ENCODE data around the gene SETD1B.
A peak's percentile ranks its signal among the peaks of the same experiment; 100 is the strongest.

The SETD1B gene

DNA sequence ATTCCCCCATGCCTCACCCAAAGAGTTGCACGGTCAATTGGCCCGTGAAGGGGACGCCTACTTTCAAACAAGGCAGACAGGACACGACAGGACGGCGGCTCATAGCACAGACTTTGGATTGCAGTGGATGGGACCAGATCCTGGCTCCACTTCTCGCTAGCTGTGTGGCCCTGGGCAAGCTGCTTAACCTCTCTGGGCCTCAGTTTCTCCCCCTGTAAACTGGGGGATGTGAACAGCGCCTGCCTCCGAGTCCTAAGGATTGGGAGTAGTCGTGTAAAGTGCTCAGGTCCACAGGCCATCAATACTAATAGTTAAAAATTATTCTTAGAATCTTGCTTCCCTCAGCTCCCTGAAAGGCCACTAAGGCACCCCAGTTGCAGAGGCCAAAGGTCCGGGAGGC lies 23.4 kb upstream of the SETD1B start:
- Histone ChIP-seq H3K4me3 (ENCODE audit: low read depth, low read length) (no peak overlapping the region), H2AFZ (ENCODE audit: low read length, unreplicated experiment) (no peak overlapping the region), H3K79me2 (ENCODE audit: control insufficient read depth, insufficient read depth, low read length, unreplicated experiment) (no peaks in the 10 kb centered on the region), H3K36me3 (ENCODE audit: insufficient read depth, low read length) (no peaks in the 10 kb centered on the region), H3K4me1 (ENCODE audit: control insufficient read depth, insufficient read depth, low read length, unreplicated experiment) (peaks cover 30% of the 10 kb centered on the region), H3K27ac (ENCODE audit: low read depth, low read length) (no peak overlapping the region), H3K27me3 (ENCODE audit: insufficient read depth, low read length) (no peaks in the 10 kb centered on the region)

DNA sequence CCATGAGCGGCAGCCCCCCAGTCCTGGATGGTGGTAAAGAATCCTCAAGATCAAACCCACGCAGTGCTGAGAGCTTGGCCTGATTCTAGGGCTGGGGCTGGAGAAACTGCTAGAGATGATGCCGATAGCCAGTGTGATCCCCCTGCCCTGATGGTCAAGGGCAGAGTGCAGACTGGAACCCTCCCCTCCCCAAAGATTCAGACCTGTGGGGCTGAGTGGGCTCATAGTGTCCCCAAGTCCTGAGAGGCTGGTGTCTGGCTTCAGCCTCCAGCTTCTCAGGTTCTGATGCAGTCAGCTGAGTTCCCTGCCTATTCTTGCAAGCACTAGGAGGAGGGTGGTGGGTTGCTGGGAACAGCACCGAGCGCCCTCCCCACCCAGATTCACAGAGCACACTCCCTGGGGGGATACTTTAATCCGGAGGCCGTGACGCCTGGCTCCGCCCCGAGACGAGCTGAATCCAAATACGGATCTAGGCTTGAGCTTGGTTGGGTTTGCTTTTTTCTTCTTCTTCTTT lies 22.3 kb upstream of the SETD1B start:
- Histone ChIP-seq H3K4me3 (ENCODE audit: low read depth, low read length) (no peak overlapping the region; the same call in 1 of the 2 replicates), H3K27ac (ENCODE audit: low read depth, low read length) (peak overlapping the region; percentile 56; the same call in 1 of the 2 replicates), H3K4me1 (ENCODE audit: control insufficient read depth, insufficient read depth, low read length, unreplicated experiment) (peaks cover 34% of the 10 kb centered on the region), H2AFZ (ENCODE audit: low read length, unreplicated experiment) (no peak overlapping the region), H3K27me3 (ENCODE audit: insufficient read depth, low read length) (no peaks in the 10 kb centered on the region), H3K36me3 (ENCODE audit: insufficient read depth, low read length) (no peaks in the 10 kb centered on the region), H3K79me2 (ENCODE audit: control insufficient read depth, insufficient read depth, low read length, unreplicated experiment) (no peaks in the 10 kb centered on the region)

DNA sequence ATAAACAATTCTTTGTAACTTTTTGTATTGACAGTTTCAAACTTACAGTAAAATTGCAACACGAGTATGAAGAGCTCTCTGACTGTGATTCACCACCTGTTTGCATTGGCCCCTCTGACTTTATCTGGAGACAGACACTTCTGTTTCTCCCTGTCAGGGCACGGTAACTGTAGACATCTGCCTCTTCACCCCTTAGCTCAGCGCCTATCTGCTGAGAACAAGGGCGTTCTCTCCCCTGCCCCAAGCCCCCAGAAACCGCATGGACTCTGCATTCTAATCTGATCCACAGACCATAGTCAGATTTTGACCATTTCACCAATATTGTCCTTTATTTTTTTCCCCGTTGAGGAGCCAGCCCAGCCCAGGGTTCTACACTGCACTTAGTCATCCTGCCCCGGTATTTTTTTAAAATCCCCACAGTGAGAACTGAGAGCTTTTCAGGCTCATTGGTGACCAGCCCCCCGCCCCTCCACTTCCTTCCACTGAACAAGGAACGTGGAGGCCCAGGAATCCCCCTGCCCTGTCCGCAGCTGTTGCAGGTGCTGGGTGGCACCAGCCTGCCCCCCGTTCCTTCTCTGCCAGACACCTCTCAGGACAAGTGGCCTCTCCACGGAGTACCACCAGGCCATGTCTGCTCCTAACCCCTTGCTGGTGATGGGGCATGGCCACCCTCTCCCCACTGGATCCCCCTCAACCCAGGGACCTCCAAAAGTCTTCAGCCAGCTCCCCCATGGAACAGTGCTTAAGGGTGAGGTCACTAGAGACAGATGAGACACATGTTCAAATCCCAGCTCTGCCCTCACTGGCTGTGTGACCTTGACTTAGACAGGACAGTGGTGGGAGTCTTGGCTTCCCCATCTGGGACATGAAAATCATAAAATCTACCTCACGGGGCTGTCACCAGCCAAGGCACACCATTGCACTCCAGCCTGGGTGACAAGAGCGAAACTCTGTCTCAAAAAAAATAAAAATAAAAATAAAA lies 21.5 kb upstream of the SETD1B start:
- peak overlapping the region; percentile 18; the same call in 1 of the 2 replicates for H3K4me3 ChIP-seq (ENCODE audit: low read depth, low read length)
- H2AFZ ChIP-seq (ENCODE audit: low read length, unreplicated experiment), result no peak overlapping the region
- peak overlapping the region; percentile 56; the same call in 1 of the 2 replicates for H3K27ac ChIP-seq (ENCODE audit: low read depth, low read length)
- peaks cover 37% of the 10 kb centered on the region for H3K4me1 ChIP-seq (ENCODE audit: control insufficient read depth, insufficient read depth, low read length, unreplicated experiment)
- no peaks in the 10 kb centered on the region for H3K79me2 ChIP-seq (ENCODE audit: control insufficient read depth, insufficient read depth, low read length, unreplicated experiment)
- no peaks in the 10 kb centered on the region for H3K36me3 ChIP-seq (ENCODE audit: insufficient read depth, low read length)
- no peaks in the 10 kb centered on the region for H3K27me3 ChIP-seq (ENCODE audit: insufficient read depth, low read length)

DNA sequence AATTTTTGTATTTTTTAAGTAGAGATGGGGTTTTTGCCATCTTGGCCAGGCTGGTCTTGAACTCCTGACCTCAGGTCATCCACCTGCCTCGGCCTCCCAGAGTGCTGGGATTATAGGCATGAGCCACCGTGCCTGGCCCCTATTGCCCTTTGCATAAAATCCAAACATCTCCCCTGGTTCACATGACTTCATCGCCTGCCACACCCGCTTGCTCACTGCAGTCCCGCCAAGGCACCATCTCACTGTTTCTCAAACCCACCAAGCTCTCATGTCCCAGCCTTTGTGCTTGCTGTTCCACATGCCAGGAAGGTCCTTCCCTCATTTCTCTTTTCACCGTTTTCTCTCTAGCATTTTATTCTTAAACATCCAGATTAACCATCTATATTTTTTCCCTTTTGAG lies 20.0 kb upstream of the SETD1B start:
- Histone ChIP-seq H3K27me3 (ENCODE audit: insufficient read depth, low read length) (no peaks in the 10 kb centered on the region), H3K27ac (ENCODE audit: low read depth, low read length) (peak overlapping the region; percentile 61), H3K4me1 (ENCODE audit: control insufficient read depth, insufficient read depth, low read length, unreplicated experiment) (peaks cover 37% of the 10 kb centered on the region), H3K79me2 (ENCODE audit: control insufficient read depth, insufficient read depth, low read length, unreplicated experiment) (no peaks in the 10 kb centered on the region), H3K4me3 (ENCODE audit: low read depth, low read length) (no peak overlapping the region), H3K36me3 (ENCODE audit: insufficient read depth, low read length) (no peaks in the 10 kb centered on the region), H2AFZ (ENCODE audit: low read length, unreplicated experiment) (no peak overlapping the region)

DNA sequence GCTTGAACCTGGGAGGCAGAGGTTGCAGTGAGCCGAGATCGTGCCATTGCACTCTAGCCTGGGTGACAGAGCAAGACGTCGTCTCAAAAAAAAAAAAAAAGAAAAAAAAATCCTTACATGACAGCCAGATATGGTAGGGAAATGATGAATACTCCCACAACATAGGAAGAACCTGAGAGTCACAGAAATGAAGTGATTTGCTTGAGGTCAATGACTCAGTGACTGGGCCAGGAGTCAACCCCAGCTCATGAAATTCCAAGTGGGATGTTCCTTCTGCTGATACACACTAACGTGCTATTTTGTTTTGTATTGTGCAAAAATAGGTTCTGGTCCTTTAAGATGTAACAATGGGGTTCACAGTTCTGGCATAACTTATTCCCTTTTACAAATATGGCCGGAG lies 19.3 kb upstream of the SETD1B start:
- Histone ChIP-seq H3K27ac (ENCODE audit: low read depth, low read length) (peak overlapping the region; percentile 61; the same call in 1 of the 2 replicates), H3K4me3 (ENCODE audit: low read depth, low read length) (0 out of 2 replicates have a peak overlapping the region, but pooled peaks have one; percentile 1), H3K4me1 (ENCODE audit: control insufficient read depth, insufficient read depth, low read length, unreplicated experiment) (peaks cover 37% of the 10 kb centered on the region), H3K27me3 (ENCODE audit: insufficient read depth, low read length) (no peaks in the 10 kb centered on the region), H2AFZ (ENCODE audit: low read length, unreplicated experiment) (no peak overlapping the region), H3K36me3 (ENCODE audit: insufficient read depth, low read length) (no peaks in the 10 kb centered on the region), H3K79me2 (ENCODE audit: control insufficient read depth, insufficient read depth, low read length, unreplicated experiment) (no peaks in the 10 kb centered on the region)

DNA sequence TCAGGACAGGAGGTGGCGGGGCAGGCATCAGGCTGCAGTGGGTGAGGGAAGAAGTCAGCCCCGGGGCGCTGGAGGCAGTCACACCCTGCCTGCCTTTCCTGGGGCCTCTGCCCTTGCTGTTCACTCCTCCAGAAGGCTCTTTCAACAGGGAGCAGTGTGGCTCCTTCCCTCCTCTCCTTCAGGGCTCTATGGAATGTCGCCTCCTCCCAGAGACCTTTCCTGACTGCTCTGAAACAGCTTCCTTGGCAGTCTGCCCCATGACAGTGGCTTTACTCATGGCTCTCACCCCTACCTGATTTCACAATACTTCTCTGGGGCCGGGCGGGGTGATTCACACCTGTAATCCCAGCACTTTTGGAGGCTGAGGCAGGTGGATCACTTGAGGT lies 17.4 kb upstream of the SETD1B start:
- peak overlapping the region; percentile 8; the same call in 1 of the 2 replicates for H3K27ac ChIP-seq (ENCODE audit: low read depth, low read length)
- H2AFZ ChIP-seq (ENCODE audit: low read length, unreplicated experiment), result no peak overlapping the region
- no peaks in the 10 kb centered on the region for H3K36me3 ChIP-seq (ENCODE audit: insufficient read depth, low read length)
- no peaks in the 10 kb centered on the region for H3K27me3 ChIP-seq (ENCODE audit: insufficient read depth, low read length)
- peaks cover 35% of the 10 kb centered on the region for H3K4me1 ChIP-seq (ENCODE audit: control insufficient read depth, insufficient read depth, low read length, unreplicated experiment)
- H3K4me3 ChIP-seq (ENCODE audit: low read depth, low read length), result no peak overlapping the region
- no peaks in the 10 kb centered on the region for H3K79me2 ChIP-seq (ENCODE audit: control insufficient read depth, insufficient read depth, low read length, unreplicated experiment)

DNA sequence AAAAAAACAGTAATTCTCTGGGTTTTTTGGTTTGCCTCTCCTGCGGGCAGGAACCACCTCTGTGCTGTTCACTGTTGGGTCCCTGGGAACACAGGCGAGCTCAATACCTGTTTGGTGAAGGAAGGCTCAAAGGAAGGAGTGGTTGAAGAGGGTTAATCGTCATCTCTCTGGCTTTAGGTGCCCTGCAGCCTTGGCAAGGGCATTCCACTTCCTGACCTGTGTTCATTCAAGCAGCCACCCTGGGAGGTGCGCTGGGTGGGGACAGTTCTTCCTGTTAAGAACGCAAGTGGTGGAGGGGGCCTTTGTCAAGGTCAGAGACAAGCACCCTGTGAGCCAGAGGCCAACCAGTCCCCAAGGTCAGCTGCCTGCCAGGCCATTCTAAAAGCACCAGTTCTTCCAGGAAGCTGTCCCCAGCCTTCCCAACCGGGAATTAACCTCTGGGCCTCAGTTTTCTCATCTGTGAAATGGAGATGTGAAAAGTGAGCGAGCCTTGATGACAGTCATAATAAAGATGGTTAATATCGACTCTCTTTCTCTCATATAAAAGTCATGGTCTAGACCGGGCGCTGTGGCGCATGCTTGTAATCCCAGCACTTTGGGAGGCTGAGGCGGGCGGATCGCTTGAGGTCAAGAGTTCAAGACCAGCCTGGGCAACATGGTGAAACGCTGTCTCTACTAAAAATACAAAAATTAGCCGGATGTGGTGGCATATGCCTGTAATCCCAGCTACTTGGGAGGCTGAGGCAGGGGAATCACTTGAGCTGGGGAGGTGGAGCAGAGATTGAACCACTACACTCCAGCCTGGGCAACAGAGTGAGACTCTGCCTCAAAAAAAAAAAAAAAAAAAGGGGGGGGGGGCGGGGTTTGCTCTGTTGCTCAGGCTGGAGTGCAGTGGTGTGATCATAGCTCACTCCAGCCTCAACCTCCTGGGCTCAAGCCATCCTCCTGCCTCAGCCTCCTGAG lies 16.5 kb upstream of the SETD1B start:
- H3K79me2 ChIP-seq (ENCODE audit: control insufficient read depth, insufficient read depth, low read length, unreplicated experiment), result no peaks in the 10 kb centered on the region
- H3K4me1 ChIP-seq (ENCODE audit: control insufficient read depth, insufficient read depth, low read length, unreplicated experiment), result peaks cover 26% of the 10 kb centered on the region
- no peak overlapping the region for H2AFZ ChIP-seq (ENCODE audit: low read length, unreplicated experiment)
- no peak overlapping the region for H3K27ac ChIP-seq (ENCODE audit: low read depth, low read length)
- H3K36me3 ChIP-seq (ENCODE audit: insufficient read depth, low read length), result no peaks in the 10 kb centered on the region
- no peaks in the 10 kb centered on the region for H3K27me3 ChIP-seq (ENCODE audit: insufficient read depth, low read length)
- no peak overlapping the region for H3K4me3 ChIP-seq (ENCODE audit: low read depth, low read length)

DNA sequence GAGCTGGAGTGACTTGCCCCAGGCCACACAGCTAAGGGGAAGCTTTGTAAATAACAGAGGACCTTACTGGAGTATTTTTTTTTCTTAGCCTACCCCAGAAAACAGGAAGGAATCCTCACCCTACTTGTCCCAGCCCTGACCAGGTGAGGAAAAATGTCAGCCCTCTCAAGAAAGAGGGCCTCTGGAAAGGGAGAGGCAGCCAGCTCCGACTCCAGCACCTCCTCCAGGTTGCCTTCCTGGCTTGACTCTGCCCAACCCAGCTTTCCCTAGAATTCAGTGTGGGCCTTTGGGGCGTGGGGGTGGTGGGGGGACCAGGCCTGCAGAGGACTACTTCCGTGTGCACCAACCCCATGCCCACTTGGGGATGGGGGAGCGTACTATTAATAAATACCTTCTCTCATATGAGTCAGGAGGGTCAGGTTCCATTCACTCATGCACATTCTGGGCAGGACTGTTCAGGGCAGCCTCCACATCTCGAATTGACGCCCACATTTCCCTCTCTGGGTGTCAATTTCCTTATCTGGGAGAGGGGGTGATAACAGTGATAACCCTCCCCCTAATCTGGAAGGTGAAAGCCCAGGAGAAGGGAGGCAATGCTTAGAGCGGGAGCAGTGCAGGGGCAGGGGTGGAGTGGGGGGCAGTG lies 15.5 kb upstream of the SETD1B start:
- H3K36me3 ChIP-seq (ENCODE audit: insufficient read depth, low read length), result no peaks in the 10 kb centered on the region
- no peak overlapping the region for H2AFZ ChIP-seq (ENCODE audit: low read length, unreplicated experiment)
- no peak overlapping the region for H3K4me3 ChIP-seq (ENCODE audit: low read depth, low read length)
- H3K27ac ChIP-seq (ENCODE audit: low read depth, low read length), result no peak overlapping the region
- no peaks in the 10 kb centered on the region for H3K79me2 ChIP-seq (ENCODE audit: control insufficient read depth, insufficient read depth, low read length, unreplicated experiment)
- H3K27me3 ChIP-seq (ENCODE audit: insufficient read depth, low read length), result no peaks in the 10 kb centered on the region
- H3K4me1 ChIP-seq (ENCODE audit: control insufficient read depth, insufficient read depth, low read length, unreplicated experiment), result peaks cover 24% of the 10 kb centered on the region

DNA sequence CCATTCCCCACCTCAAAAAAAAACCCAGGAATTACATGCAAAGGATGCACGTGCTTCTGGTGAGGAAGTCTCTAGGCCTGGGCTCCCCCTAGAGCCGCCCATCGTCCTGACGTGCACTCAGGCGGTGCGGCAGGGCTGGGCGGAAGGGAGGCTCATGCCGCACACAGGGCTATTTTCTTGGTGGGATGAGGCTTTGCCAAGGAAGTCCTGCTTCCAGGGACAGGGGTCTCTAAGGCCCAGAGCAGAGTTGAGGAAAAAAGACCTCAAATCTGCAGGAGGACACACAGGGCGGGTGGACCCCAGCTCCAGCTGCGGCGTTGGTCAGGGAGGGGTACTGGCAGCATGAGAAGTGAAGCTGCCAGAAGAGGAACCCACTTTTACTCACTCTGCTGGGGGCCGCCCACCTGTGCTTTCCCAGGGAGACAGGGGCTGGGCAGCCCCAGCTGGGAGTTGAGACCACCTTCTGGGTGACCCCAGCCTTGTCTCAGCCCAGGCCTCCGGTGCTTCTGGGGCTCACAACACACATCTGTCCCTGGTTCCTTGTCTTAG lies 14.5 kb upstream of the SETD1B start:
- H3K27me3 ChIP-seq (ENCODE audit: insufficient read depth, low read length), result no peaks in the 10 kb centered on the region
- H3K4me3 ChIP-seq (ENCODE audit: low read depth, low read length), result no peak overlapping the region
- H2AFZ ChIP-seq (ENCODE audit: low read length, unreplicated experiment), result no peak overlapping the region
- peaks cover 16% of the 10 kb centered on the region for H3K4me1 ChIP-seq (ENCODE audit: control insufficient read depth, insufficient read depth, low read length, unreplicated experiment)
- H3K36me3 ChIP-seq (ENCODE audit: insufficient read depth, low read length), result no peaks in the 10 kb centered on the region
- no peaks in the 10 kb centered on the region for H3K79me2 ChIP-seq (ENCODE audit: control insufficient read depth, insufficient read depth, low read length, unreplicated experiment)
- H3K27ac ChIP-seq (ENCODE audit: low read depth, low read length), result no peak overlapping the region
